HepG2 (cell line): Measurements from ENCODE around the gene HK2. TPM values are rescaled to one million over a fixed set of nuclear protein-coding genes. Genes with fewer than 3 reads are reported as not detected.
"Not testable (repeated sequence)": the region's sequence is repeated elsewhere in the genome, so short reads cannot be mapped to it uniquely, and the experiment has no call there.

Experiments used
- ATAC-seq: fragments of 200-7000 bp; cut with Tn5 transposase; 3 replicates; pipeline ENCODE4 v1.9.1; 2020; ENCODE audit warnings: mild to moderate bottlenecking, moderate library complexity
- BruUV-seq: library from RNA; stranded (reverse); fragments of 400-500 nt; replicated peaks from 2 replicates; lab custom pipeline; 2021; lab: Mats Ljungman, UMichigan
- CTCF ChIA-PET: fragments of 300-600 bp; formaldehyde crosslinking; extraction: SDS; loops from one replicate; lab custom pipeline; 2021; ENCODE audit warnings: low total read pairs, inconsistent platforms, low intra/inter-chr PET ratio; lab: Yijun Ruan, JAX
- POLR2A ChIA-PET: fragments of 350-600 bp; sonication (Branson Sonifier 250); formaldehyde crosslinking; loops from one replicate; lab custom pipeline; 2020; ENCODE audit warnings: antibody characterized with exemption, inconsistent platforms; lab: Yijun Ruan, JAX
- DNase-seq: peaks from one replicate; pipeline ENCODE4 v3.0.0-alpha.2; 2015; ENCODE audit warnings: low spot score
- FAIRE-seq: peaks from 3 replicates; lab custom pipeline; 2011; peaks lifted over from hg19 to GRCh38; lab: Jason Lieb, UNC
- H2AFZ ChIP-seq: one replicate; pipeline ENCODE4 v1.6.1; 2011; ENCODE audit warnings: low read length, inconsistent platforms
- H3K27ac ChIP-seq: fragments of 300-600 bp; 3 replicates; pipeline ENCODE4 v1.8.0; 2011; ENCODE audit warnings: mixed run types, mild to moderate bottlenecking, mixed read lengths, low read length, inconsistent platforms; ENCODE audit not compliant: insufficient read depth; ENCODE audit errors: extremely low read length
- H3K27me3 ChIP-seq, 2 experiments: fragments of 200-600 bp in 1 of 2; 2 replicates in 1 of 2; 3 replicates in 1 of 2; pipeline versions ENCODE4 v1.6.0 to v1.8.0; 2011; ENCODE audit warnings: low read length in 2 of 2, mild to moderate bottlenecking in 2 of 2, moderate library complexity in 2 of 2, inconsistent platforms in 1 of 2; ENCODE audit not compliant: insufficient read depth in 2 of 2, control insufficient read depth in 1 of 2
- H3K36me3 ChIP-seq, 2 experiments: fragments of 200-600 bp in 1 of 2; replicated peaks in 1 of 2; 2 replicates in 1 of 2; 3 replicates in 1 of 2; pipeline versions ENCODE4 v1.5.1 to v1.8.0; 2011; ENCODE audit warnings: low read length in 2 of 2, inconsistent platforms in 1 of 2; ENCODE audit not compliant: insufficient read depth in 2 of 2, control insufficient read depth in 1 of 2
- H3K4me1 ChIP-seq: 2 replicates; pipeline ENCODE4 v1.5.1; 2012; ENCODE audit warnings: low read length, inconsistent platforms; ENCODE audit not compliant: insufficient read depth
- H3K4me2 ChIP-seq: 2 replicates; pipeline ENCODE4 v1.6.0; 2011; ENCODE audit warnings: low read depth, low read length, inconsistent platforms
- H3K4me3 ChIP-seq, 3 experiments: fragments of 200-600 bp in 1 of 3; sonication (generic), shearing (Covaris generic) in 1 of 3; replicated peaks in 1 of 3; 2 replicates each; pipeline ENCODE4 v1.5.1; 2011 to 2016; ENCODE audit warnings: low read length in 3 of 3, inconsistent platforms in 2 of 3, low read depth in 2 of 3, mild to moderate bottlenecking in 2 of 3, control low read depth in 1 of 3, mixed read lengths in 1 of 3; ENCODE audit not compliant: insufficient read depth in 1 of 3
- H3K79me2 ChIP-seq: one replicate; pipeline ENCODE4 v1.6.1; 2011; ENCODE audit warnings: low read length, inconsistent platforms; ENCODE audit not compliant: insufficient read depth
- H3K9ac ChIP-seq: 2 replicates; pipeline ENCODE4 v1.6.0; 2011; ENCODE audit warnings: mild to moderate bottlenecking, low read depth, low read length, inconsistent platforms; ENCODE audit not compliant: insufficient read depth
- H3K9me3 ChIP-seq: 2 replicates; pipeline ENCODE4 v1.5.1; 2012; ENCODE audit warnings: mild to moderate bottlenecking, low read length
- H4K20me1 ChIP-seq: 2 replicates; pipeline ENCODE4 v1.6.0; 2011; ENCODE audit warnings: inconsistent platforms, mild to moderate bottlenecking, low read length, moderate library complexity; ENCODE audit not compliant: insufficient read depth
- ESRRA ChIP-seq: sonication (generic); formaldehyde crosslinking; IDR thresholded peaks from 2 replicates; pipeline ENCODE4 v1.5.1; 2020; ENCODE audit warnings: mild to moderate bottlenecking, low read depth, missing genetic modification reagents
- JUNB ChIP-seq: sonication (generic); formaldehyde crosslinking; IDR thresholded peaks from 2 replicates; pipeline ENCODE4 v1.8.0; 2022; ENCODE audit warnings: missing genetic modification reagents, mild to moderate bottlenecking, borderline replicate concordance
- LCORL ChIP-seq, 2 experiments: fragments of 450-650 bp in 1 of 2; sonication (generic) in 1 of 2; formaldehyde crosslinking in 1 of 2; IDR thresholded peaks; 2 replicates each; pipeline versions ENCODE4 v1.5.0 to v1.6.1; 2017 to 2020; ENCODE audit warnings: antibody characterized with exemption in 1 of 2, missing genetic modification reagents in 1 of 2
- MED1 ChIP-seq: sonication (generic); formaldehyde crosslinking; IDR thresholded peaks from 2 replicates; pipeline ENCODE4 v1.4.0; 2020; ENCODE audit warnings: missing genetic modification reagents
- NCOA2 ChIP-seq: sonication (generic); formaldehyde crosslinking; IDR thresholded peaks from 2 replicates; pipeline ENCODE4 v1.8.0; 2022; ENCODE audit warnings: inconsistent platforms
- POLR2AphosphoS5 ChIP-seq: IDR thresholded peaks from 2 replicates; pipeline ENCODE4 v1.6.1; 2012; ENCODE audit warnings: low read depth, low read length
- PRPF4 ChIP-seq: fragments of 200-400 bp; formaldehyde crosslinking; IDR thresholded peaks from 2 replicates; pipeline ENCODE4 v1.6.1; 2016; ENCODE audit warnings: low read length, low read depth; ENCODE audit not compliant: poor library complexity, severe bottlenecking
- SMAD9 ChIP-seq: sonication (generic); formaldehyde crosslinking; IDR thresholded peaks from 2 replicates; pipeline ENCODE4 v1.5.1; 2020; ENCODE audit warnings: mild to moderate bottlenecking, missing genetic modification reagents
- TAF1 ChIP-seq: sonication (generic); formaldehyde crosslinking; IDR thresholded peaks from 2 replicates; pipeline ENCODE4 v1.4.0; 2020; ENCODE audit warnings: missing genetic modification reagents
- TAF15 ChIP-seq: fragments of 200-400 bp; formaldehyde crosslinking; IDR thresholded peaks from one replicate; pipeline ENCODE4 v1.6.1; 2018; ENCODE audit warnings: mild to moderate bottlenecking, low read depth, low read length; ENCODE audit not compliant: poor library complexity, severe bottlenecking
- ZFP36L2 ChIP-seq: sonication (generic); formaldehyde crosslinking; IDR thresholded peaks from 2 replicates; pipeline ENCODE4 v1.4.0; 2020; ENCODE audit warnings: missing genetic modification reagents
- ZNF230 ChIP-seq: sonication (generic); formaldehyde crosslinking; IDR thresholded peaks from 2 replicates; pipeline ENCODE4 v1.4.0; 2020; ENCODE audit warnings: mild to moderate bottlenecking, missing genetic modification reagents
- ZNF44 ChIP-seq: sonication (generic); formaldehyde crosslinking; IDR thresholded peaks from 2 replicates; pipeline ENCODE4 v1.5.1; 2020; ENCODE audit warnings: mild to moderate bottlenecking, missing genetic modification reagents
- ZNF501 ChIP-seq: sonication (generic); formaldehyde crosslinking; IDR thresholded peaks from 2 replicates; pipeline ENCODE4 v1.5.1; 2020; ENCODE audit warnings: mild to moderate bottlenecking, moderate library complexity, missing genetic modification reagents
- ZNF713 ChIP-seq: sonication (generic); formaldehyde crosslinking; IDR thresholded peaks from 2 replicates; pipeline ENCODE4 v1.4.0; 2020; ENCODE audit warnings: mild to moderate bottlenecking, missing genetic modification reagents
- ZSCAN31 ChIP-seq: sonication (generic); formaldehyde crosslinking; IDR thresholded peaks from 2 replicates; pipeline ENCODE4 v1.5.0; 2020; ENCODE audit warnings: low read depth, mild to moderate bottlenecking, missing genetic modification reagents
- WGBS: methylation state at CpG from one replicate; pipeline ENCODE4 v1.1.6; 2017; ENCODE audit warnings: low lambda C conversion rate; 5-methylcytosine and 5-hydroxymethylcytosine counted together
- in situ Hi-C: cut with HindIII; loops from 2 replicates; pipeline ENCODE4 v1.10.0; 2017; ENCODE audit warnings: low pct_unique_long_range_greater_than_20kb; ENCODE audit not compliant: extremely low pct_ligation_motif_present
- intact Hi-C: fragments of 100-400 bp; cut with micrococcal nuclease; formaldehyde crosslinking; loops from one replicate; pipeline ENCODE4 v1.10.0; 2022; ENCODE audit not compliant: unreplicated experiment
- polyA plus RNA-seq, 8 experiments: library from polyadenylated mRNA; depleted of rRNA in 3 of 8; stranded (reverse) in 7 of 8; unstranded in 1 of 8; fragments of >200 nt; fragmentation: Illumina TruSeq in 4 of 8; extraction: Trizol in 4 of 8; gene quantifications; 2 replicates each; pipeline versions ENCODE4 v1.2.1 to v1.2.3, GENCODE V29; 2011 to 2016; ENCODE audit warnings: low read depth in 4 of 8, missing spikeins in 1 of 8, mixed read lengths in 1 of 8; ENCODE audit not compliant: insufficient read depth in 1 of 8
- total RNA-seq, 5 experiments: library from RNA; depleted of rRNA; stranded (reverse); fragments of >200 nt; fragmentation: Illumina TruSeq; extraction: Trizol; gene quantifications; 2 replicates each; pipeline ENCODE4 v1.2.3, GENCODE V29; 2016; ENCODE audit warnings: low read depth in 1 of 5
- TF ChIP-seq, protein P1 (sequence below): sonication (generic); formaldehyde crosslinking; IDR thresholded peaks from 2 replicates; pipeline ENCODE4 v1.4.0; 2020; ENCODE audit warnings: missing genetic modification reagents, borderline replicate concordance

Gene HK2
- total and polyA plus RNA-seq, 2 of the 13 experiments (the other 11 are each of a cell fraction or from before 2014, with no cell fraction given), result 13.2 to 101 TPM

DNA sequence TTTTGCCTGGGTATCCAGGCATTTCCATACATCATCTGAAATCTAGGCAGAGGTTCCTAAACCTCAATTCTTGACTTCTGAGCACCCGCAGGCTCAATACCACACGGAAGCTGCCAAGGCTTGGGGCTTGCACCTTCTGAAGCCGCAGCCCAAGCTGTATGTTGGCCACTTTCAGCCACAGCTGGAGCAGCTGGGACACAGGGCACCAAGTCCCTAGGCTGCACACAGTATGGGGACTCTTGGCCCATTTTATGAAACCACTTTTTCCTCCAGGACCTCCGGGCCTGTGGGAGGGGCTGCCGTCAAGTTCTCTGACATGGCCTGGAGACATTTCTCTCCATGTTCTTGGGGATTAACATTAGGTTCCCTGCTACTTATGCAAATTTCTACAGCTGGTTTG, 72.5 kb downstream of the HK2 start:
- DNase-seq, result no peak
- CTCF ChIA-PET, result no interaction called here

DNA sequence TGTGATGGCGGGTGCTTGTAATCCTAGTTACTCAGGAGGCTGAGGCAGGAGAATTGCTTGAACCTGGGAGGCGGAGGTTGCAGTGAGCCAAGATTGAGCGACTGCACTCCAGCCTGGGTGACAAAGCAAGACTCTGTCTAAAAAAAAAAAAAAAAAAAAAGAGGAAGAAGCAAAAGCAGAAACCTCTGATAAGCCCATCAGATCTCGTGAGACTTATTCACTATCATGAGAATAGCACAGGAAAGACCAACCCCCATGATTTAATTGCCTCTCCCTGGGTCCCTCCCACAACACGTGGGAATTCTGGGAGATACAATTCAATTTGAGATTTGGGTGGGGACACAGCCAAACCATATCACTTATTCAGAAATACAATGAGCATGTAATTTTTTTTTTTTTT, 73.6 kb downstream of the HK2 start:
- H3K4me1 ChIP-seq, result peaks cover 31% of the 10 kb centered on the region
- intact Hi-C loops, BruUV-seq, H3K79me2 ChIP-seq, CTCF ChIA-PET, H2AFZ ChIP-seq, H3K9me3 ChIP-seq, H3K4me3 ChIP-seq, H3K27ac ChIP-seq, H3K4me2 ChIP-seq, H3K27me3 ChIP-seq, H3K9ac ChIP-seq, ATAC-seq, H3K36me3 ChIP-seq, FAIRE-seq, H4K20me1 ChIP-seq, POLR2A ChIA-PET, DNase-seq, in situ Hi-C loops: not testable (repeated sequence)
- 73% methylated on average over 5 of the region's 5 CpGs for WGBS

More for the DNA sequence above, 72.5 kb downstream of the HK2 start:
- WGBS, result 89% methylated on average over 4 of the region's 5 CpGs
- Histone ChIP-seq H2AFZ (no peak overlapping the region), H3K27me3 (peaks cover 0 to 4% of the 10 kb centered on the region in 2 experiments; a peak in 1 of 5 replicates), H3K4me3 (no peak overlapping the region), H3K9me3 (no peaks in the 10 kb centered on the region), H3K27ac (no peak overlapping the region), H4K20me1 (no peaks in the 10 kb centered on the region), H3K36me3 (no peaks in the 10 kb centered on the region), H3K9ac (no peak overlapping the region), H3K4me1 (peaks cover 42% of the 10 kb centered on the region), H3K79me2 (no peaks in the 10 kb centered on the region), H3K4me2 (no peak overlapping the region)
- TF ChIP-seq SMAD9 (CRISPR knock-in tag) (no peak), MED1 (CRISPR knock-in tag) (no peak), JUNB (CRISPR knock-in tag) (no peak), ZNF501 (CRISPR knock-in tag) (no peak), NCOA2 (CRISPR knock-in tag) (no peak), ZFP36L2 (CRISPR knock-in tag) (no peak), TAF1 (CRISPR knock-in tag) (no peak), PRPF4 (no peak), ESRRA (no peak), ZSCAN31 (CRISPR knock-in tag) (no peak), ZNF230 (CRISPR knock-in tag) (no peak), ZNF713 (CRISPR knock-in tag) (no peak), LCORL (IDR thresholded peaks at IDR 0.05) (no peak), LCORL (CRISPR knock-in tag; IDR thresholded peaks at IDR 0.05) (no peak), POLR2AphosphoS5 (no peak), ZNF44 (CRISPR knock-in tag) (no peak), TAF15 (no peak)
- TF ChIP-seq, protein P1, sequence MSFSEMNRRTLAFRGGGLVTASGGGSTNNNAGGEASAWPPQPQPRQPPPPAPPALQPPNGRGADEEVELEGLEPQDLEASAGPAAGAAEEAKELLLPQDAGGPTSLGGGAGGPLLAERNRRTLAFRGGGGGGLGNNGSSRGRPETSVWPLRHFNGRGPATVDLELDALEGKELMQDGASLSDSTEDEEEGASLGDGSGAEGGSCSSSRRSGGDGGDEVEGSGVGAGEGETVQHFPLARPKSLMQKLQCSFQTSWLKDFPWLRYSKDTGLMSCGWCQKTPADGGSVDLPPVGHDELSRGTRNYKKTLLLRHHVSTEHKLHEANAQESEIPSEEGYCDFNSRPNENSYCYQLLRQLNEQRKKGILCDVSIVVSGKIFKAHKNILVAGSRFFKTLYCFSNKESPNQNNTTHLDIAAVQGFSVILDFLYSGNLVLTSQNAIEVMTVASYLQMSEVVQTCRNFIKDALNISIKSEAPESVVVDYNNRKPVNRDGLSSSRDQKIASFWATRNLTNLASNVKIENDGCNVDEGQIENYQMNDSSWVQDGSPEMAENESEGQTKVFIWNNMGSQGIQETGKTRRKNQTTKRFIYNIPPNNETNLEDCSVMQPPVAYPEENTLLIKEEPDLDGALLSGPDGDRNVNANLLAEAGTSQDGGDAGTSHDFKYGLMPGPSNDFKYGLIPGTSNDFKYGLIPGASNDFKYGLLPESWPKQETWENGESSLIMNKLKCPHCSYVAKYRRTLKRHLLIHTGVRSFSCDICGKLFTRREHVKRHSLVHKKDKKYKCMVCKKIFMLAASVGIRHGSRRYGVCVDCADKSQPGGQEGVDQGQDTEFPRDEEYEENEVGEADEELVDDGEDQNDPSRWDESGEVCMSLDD (CRISPR knock-in tag), result no peak
- POLR2A ChIA-PET, result no interaction called here
- no TSS peak for BruUV-seq
- intact Hi-C loops (no loop called here), in situ Hi-C loops (no loop called here)
- no peak for FAIRE-seq
- no peak for ATAC-seq
